ENCODE results near the gene TRPV4.
"Not testable (repeated sequence)": the region's sequence is repeated elsewhere in the genome, so short reads cannot be mapped to it uniquely, and the experiment has no call there.

Gene TRPV4

GRCh38 chr12:109858764-109859163, 25.6 kb upstream of the TRPV4 start:
- DNase-seq = no peak

DNA sequence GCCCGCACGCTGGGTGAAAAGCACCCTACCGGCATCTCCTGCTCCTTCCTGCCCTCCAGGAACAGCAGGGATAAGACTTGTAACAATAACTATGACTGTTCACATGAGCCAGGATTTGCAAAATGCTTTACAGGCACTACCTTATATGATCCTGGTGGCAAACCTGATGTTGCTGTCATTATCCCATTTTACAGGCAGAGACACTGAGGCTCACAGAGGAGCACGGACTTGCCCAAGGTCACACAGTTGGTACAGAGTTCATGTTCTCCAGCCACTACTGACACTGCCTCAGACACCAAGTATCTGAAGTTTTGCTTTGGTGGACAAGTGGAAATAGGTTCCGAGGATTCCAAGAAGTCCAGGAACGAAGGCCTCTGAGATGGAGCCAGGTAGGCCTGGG, 24.5 kb upstream of the TRPV4 start:
- no peak for DNase-seq

DNA sequence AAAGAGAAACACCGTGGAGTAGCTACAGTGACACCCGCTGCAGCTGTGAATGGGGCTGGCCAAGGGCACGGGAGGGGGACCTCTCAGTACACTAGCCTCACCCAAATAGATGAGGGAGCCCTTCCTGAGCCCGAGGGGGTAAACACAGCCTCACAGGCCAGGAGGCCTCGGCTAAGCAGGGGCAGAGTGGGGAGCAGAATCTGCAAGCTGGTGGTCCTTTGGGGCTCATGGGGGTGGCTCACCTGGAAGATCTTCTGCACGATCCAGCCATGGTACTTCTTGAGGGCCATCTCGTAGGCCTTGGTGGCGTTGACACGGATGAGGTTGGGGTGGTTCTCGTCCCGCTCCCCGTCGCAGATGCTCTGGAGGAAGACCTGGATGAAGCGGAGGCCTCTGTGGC, 22.2 kb upstream of the TRPV4 start:
- DNase-seq = no peak

- not testable (repeated sequence) for DNase-seq
These were observed 17.3 kb upstream of the TRPV4 start for GRCh38 chr12:109850518-109850917.

- DNase-seq = no peak
These were observed 14.0 kb upstream of the TRPV4 start for GRCh38 chr12:109847142-109847735.

DNA sequence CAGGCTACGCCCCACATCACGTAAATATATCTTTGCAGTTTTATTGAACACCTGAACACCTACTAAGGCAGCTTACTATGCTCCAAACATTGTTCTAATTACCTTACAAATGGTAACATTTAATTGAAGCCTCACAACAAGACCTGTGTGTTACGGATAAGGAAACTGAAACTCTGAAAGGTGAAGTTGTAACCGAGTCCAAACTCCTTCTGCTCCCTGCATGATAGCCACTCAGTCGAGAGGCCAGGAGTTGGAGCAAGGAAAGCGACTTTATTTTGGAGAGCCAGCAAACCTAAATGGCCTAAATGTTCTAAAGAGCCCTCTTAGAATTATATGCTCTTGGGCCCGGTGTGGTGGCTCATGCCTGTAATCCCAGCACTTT, 12.6 kb upstream of the TRPV4 start:
- DNase-seq = no peak

DNA sequence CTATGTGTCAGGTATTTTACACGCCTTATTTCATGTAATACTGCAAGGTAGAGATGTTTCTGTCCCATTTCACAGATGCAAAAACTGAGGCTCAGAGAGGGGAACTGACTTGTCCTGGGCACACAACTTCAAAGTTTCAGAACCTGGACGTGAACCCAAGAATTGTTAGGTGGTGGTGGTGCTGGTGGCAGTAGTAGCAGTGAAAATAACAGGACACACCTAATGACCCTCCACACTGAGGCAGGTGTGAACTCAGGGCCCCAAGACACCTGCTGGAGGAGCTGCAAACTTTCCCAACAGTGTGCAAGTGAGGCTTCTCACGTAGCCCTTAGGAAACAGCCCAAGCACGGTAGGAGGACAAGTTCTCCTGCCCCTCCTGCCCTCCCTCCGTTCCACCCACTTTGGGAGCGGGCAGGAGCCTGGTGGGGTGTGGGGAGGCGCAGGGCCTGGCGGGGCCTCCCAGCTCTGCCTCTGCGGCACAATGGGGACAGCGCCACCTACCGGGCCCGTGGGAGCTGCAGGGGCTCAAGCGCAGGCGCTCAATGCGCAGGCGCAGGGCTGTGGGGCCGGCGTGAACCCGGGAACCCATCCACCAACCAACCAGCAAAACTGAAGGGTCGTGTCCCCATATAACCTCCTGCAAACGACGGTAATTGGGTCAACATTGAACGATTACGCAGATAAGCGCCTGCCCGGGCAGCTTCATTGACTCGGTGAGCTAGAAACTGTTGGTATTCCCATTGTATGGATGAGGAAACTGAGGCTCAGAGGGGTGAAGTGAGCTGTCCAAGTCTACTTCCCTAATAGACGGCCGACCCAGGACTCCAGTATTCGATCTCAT, 12.0 kb upstream of the TRPV4 start:
- peak; percentile 88 for DNase-seq

GRCh38 chr12:109844091-109844490, 10.9 kb upstream of the TRPV4 start:
- no peak for DNase-seq

- no peak for DNase-seq
These were observed 8.8 kb upstream of the TRPV4 start for GRCh38 chr12:109842021-109842420.

DNA sequence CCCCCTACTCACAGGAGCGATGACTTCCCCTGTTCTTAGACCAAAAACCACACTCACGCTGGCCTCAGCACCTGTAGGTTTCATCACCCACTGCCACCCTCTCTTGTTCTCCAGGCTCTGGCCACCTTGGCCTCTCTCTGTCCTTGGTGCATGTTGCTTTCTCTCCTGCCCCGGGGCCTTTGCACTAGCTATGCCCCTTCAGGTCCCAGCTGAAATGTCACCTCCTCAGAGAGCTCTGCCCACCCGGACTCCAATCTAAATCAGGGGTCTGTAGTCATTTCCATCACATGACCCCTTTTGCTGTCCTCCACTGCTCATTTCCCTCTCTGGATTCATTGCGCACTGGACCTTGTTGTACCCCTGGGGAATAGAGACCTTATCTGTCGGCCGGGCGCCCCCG, 8.2 kb upstream of the TRPV4 start:
- no peak for DNase-seq

- DNase-seq = no peak
These were observed 7.3 kb upstream of the TRPV4 start for GRCh38 chr12:109840305-109841074.

- no peak for DNase-seq
These were observed 6.2 kb upstream of the TRPV4 start for GRCh38 chr12:109839444-109839843.

GRCh38 chr12:109836916-109837315, 3.7 kb upstream of the TRPV4 start:
- DNase-seq = no peak

- DNase-seq = no peak
These were observed 2.6 kb upstream of the TRPV4 start for GRCh38 chr12:109835827-109836226.

- no peak for DNase-seq
These were observed 474 bp downstream of the TRPV4 start for GRCh38 chr12:109832541-109833306.

- DNase-seq = no peak
These were observed 1.3 kb downstream of the TRPV4 start for GRCh38 chr12:109831929-109832328.

- DNase-seq = no peak
These were observed 1.8 kb downstream of the TRPV4 start for GRCh38 chr12:109831365-109831764.

DNA sequence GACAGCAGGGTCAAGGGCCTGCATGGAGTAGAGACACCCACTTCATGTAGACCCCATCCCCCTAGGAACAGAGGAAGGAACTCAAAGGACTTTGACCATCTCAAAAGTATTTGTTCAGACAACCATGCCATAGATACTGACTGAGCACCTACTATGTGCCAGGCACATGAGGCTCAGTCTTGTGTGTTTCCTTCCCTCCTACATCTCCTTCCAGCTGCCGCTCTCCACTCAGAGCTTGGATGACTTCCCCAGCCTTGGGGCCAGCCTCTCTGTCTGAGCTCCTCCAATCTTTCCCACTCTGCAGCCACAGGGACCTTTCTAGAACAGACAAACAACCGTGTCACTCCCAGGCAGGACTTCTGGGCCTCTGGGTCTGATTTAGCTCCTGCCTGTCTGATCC, 2.5 kb downstream of the TRPV4 start:
- DNase-seq = no peak

- no peak for DNase-seq
These were observed 2.9 kb downstream of the TRPV4 start for GRCh38 chr12:109830267-109830666.

DNA sequence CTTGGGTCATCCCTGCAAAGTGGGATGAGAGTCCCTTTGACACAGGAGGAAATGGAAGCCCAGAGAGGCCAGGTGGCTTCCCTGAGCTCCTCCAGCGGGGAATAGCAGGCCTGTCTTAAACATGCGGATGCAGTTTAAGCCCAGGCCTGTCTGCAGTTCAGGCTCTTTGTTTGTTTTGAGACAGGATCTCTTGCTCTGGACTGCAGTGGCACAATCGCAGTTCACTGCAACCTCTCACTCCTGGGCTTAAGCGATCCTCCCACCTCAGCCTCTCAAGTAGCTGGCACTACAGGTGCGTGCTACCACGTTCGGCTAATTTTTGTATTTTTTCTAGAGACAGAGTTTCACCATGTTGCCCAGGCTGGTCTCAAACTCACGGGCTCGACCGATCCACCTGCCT, 3.5 kb downstream of the TRPV4 start:
- no peak for DNase-seq

DNA sequence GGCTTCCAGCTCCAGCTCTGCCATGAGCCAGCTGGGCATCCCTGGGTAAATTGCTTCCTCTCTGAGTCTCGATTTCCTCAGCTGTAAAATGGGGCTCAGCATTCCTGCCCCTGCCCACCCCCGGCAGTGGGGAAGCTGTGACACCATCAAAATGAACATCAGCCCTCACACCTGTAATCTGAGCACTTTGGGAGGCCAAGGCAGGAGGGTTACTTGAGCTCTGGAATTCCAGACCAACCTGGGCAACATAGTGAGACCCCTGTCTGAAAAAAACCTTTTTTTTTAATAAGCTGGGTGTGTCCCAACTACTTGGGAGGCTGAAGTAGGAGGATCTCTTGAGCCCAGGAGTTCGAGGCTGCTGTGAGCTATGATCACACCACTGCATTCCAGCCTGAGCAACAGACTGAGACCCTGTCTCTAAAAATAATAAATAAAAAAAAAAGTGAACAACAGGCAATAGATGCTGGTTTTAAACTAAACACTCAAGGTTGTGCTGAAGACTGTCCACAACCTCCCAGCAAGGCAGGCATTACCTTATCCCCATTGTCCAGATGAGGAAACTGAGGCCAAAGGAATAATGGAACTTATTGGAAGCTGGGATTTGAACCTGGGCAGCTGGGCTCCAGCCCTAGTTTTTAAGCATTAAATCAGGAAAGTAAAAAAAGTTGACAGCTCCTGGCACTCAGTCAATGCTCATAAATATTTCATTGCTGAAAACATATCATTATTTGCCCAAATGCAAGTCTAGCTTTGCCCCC, 4.3 kb downstream of the TRPV4 start:
- DNase-seq = no peak

All from CD4-positive, alpha-beta T cell treated with Interleukin-21 for 1 hour (primary cell).